A673 (cell line): ENCODE results near the gene PYY. TPM values are rescaled to one million over a fixed set of nuclear protein-coding genes. Genes with fewer than 3 reads are reported as not detected.

Experiments
- BruUV-seq: library from RNA; stranded (reverse); fragments of 400-500 nt; replicated peaks from 2 replicates; lab custom pipeline; 2021; lab: Mats Ljungman, UMichigan
- CTCF ChIA-PET: fragments of 300-600 bp; sonication (Branson Sonifier 250); formaldehyde crosslinking; loops from one replicate; lab custom pipeline; 2022; ENCODE audit warnings: antibody characterized with exemption; lab: Charles Lee
- POLR2A ChIA-PET: fragments of 300-600 bp; sonication (Branson Sonifier 250); formaldehyde crosslinking; loops from one replicate; lab custom pipeline; 2022; ENCODE audit warnings: antibody characterized with exemption; ENCODE audit not compliant: low non-redundant PET; lab: Charles Lee
- DNase-seq: peaks from one replicate; pipeline ENCODE4 v3.0.0-alpha.2; 2015; ENCODE audit warnings: low spot score
- H3K27ac ChIP-seq: fragments of 200-600 bp; sonication (generic); 2 replicates; pipeline ENCODE4 v1.5.1; 2016; ENCODE audit warnings: mixed run types, low read depth, mild to moderate bottlenecking, mixed read lengths, antibody characterized with exemption, low read length; ENCODE audit not compliant: poor library complexity, severe bottlenecking
- H3K27me3 ChIP-seq: fragments of 200-600 bp; sonication (generic); replicated peaks from 2 replicates; pipeline ENCODE4 v1.6.1; 2017; ENCODE audit warnings: mixed run types, low read depth, mild to moderate bottlenecking, mixed read lengths, antibody characterized with exemption, low read length; ENCODE audit not compliant: insufficient read depth, poor library complexity
- H3K36me3 ChIP-seq: fragments of 200-600 bp; sonication (generic); 2 replicates; pipeline ENCODE4 v1.6.1; 2016; ENCODE audit warnings: mixed run types, mild to moderate bottlenecking, mixed read lengths, antibody characterized with exemption, low read length; ENCODE audit not compliant: insufficient read depth, poor library complexity, severe bottlenecking
- H3K4me1 ChIP-seq: fragments of 200-600 bp; sonication (generic); 2 replicates; pipeline ENCODE4 v1.6.1; 2017; ENCODE audit warnings: mixed run types, mild to moderate bottlenecking, mixed read lengths, antibody characterized with exemption, low read length; ENCODE audit not compliant: insufficient read depth, poor library complexity, severe bottlenecking
- H3K4me3 ChIP-seq: fragments of 200-600 bp; sonication (generic); 2 replicates; pipeline ENCODE4 v1.5.1; 2016; ENCODE audit warnings: low read depth, mixed run types, mild to moderate bottlenecking, mixed read lengths, low read length; ENCODE audit not compliant: poor library complexity, severe bottlenecking
- H3K9me3 ChIP-seq: fragments of 200-600 bp; sonication (generic); 2 replicates; pipeline ENCODE4 v1.6.1; 2016; ENCODE audit warnings: mixed run types, low read depth, mild to moderate bottlenecking, mixed read lengths, antibody characterized with exemption, low read length; ENCODE audit not compliant: poor library complexity, severe bottlenecking
- EZH2 ChIP-seq: fragments of 200-600 bp; sonication (generic); IDR thresholded peaks from 2 replicates; pipeline ENCODE4 v1.6.1; 2017; ENCODE audit warnings: borderline replicate concordance, low read depth, mild to moderate bottlenecking, mixed read lengths, antibody characterized with exemption, low read length; ENCODE audit not compliant: poor library complexity, severe bottlenecking
- intact Hi-C: fragments of 100-400 bp; cut with micrococcal nuclease; formaldehyde crosslinking; loops from one replicate; pipeline ENCODE4 v1.10.0; 2022; ENCODE audit not compliant: unreplicated experiment
- total RNA-seq: library from RNA; stranded (reverse); gene quantifications from 2 replicates; pipeline ENCODE4 v1.2.3, GENCODE V29; 2021
- TF ChIP-seq, protein P1 (sequence below): fragments of 300-800, 200-600 bp; sonication (generic); conservative IDR thresholded peaks from 2 replicates; pipeline ENCODE4 v1.5.1; 2017; ENCODE audit warnings: low read depth, mild to moderate bottlenecking, antibody characterized with exemption, low read length, moderate library complexity, mixed read lengths

Gene PYY
- total RNA-seq, 1 experiment from 2014 or later = not detected

DNA sequence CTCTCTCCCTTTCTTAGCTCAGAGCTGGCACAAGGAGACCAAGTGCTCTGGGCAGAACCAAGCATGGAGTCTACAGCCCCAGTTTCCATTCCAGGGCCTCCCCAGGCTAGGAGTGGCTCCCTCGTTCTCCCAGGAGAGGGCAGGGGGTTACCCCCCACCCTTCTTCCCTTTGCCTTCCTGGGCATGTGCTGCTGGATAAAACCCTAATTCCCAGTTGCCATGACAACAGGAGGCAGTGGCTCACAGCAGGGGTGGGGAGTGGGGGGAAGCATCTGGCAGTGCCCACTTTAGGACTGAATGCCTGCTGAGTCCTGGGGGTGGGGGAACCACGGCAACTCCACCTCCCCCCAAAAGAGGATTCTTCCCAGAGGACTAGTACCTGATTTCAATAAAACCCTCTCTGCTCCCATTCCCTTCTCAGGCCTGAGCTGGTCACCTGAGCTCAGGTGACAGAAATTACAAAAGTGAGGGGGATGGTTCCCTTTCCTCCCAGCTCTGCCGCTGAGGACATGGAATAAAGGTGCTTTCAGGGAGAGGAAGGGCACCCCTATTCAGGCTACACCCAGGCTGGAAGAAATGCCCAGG lies 48.2 kb downstream of the PYY start:
- no TSS peak for BruUV-seq
- DNase-seq = no peak
- peaks cover 4% of the 10 kb centered on the region for H3K4me1 ChIP-seq
- POLR2A ChIA-PET = no interaction called here
- CTCF ChIA-PET = no interaction called here
- H3K4me3 ChIP-seq = no peak overlapping the region
- no peaks in the 10 kb centered on the region for H3K36me3 ChIP-seq
- intact Hi-C loops = no loop called here
- H3K9me3 ChIP-seq = no peaks in the 10 kb centered on the region
- no peak for TF ChIP-seq EZH2
- TF ChIP-seq, protein P1, sequence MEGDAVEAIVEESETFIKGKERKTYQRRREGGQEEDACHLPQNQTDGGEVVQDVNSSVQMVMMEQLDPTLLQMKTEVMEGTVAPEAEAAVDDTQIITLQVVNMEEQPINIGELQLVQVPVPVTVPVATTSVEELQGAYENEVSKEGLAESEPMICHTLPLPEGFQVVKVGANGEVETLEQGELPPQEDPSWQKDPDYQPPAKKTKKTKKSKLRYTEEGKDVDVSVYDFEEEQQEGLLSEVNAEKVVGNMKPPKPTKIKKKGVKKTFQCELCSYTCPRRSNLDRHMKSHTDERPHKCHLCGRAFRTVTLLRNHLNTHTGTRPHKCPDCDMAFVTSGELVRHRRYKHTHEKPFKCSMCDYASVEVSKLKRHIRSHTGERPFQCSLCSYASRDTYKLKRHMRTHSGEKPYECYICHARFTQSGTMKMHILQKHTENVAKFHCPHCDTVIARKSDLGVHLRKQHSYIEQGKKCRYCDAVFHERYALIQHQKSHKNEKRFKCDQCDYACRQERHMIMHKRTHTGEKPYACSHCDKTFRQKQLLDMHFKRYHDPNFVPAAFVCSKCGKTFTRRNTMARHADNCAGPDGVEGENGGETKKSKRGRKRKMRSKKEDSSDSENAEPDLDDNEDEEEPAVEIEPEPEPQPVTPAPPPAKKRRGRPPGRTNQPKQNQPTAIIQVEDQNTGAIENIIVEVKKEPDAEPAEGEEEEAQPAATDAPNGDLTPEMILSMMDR = no peak
- H3K27me3 ChIP-seq = no peaks in the 10 kb centered on the region
- no peak overlapping the region for H3K27ac ChIP-seq

Other genes with a start within 250 kb of the PYY start
- not detected in 2 replicates for gene SOST, start 195.1 kb downstream of the PYY start, total RNA-seq
- 20.4 and 22.9 TPM in 2 replicates for gene DUSP3, start 175.0 kb downstream of the PYY start, total RNA-seq
- gene CFAP97D1, start 173.5 kb downstream of the PYY start, total RNA-seq = not detected in 2 replicates
- gene MPP3, start 120.8 kb downstream of the PYY start, total RNA-seq = 5.7 and 7.7 TPM in 2 replicates
- gene CD300LG, start 106.8 kb downstream of the PYY start, total RNA-seq = not detected in 2 replicates
- 2.6 and 4.0 TPM in 2 replicates for gene MPP2, start 46.4 kb downstream of the PYY start, total RNA-seq
- not detected in 2 replicates for gene PPY, start 11.5 kb downstream of the PYY start, total RNA-seq
- 0.24 and 0.50 TPM in 2 replicates for gene NAGS, start 50.7 kb upstream of the PYY start, total RNA-seq
- gene TMEM101, start 61.0 kb upstream of the PYY start, total RNA-seq = 12.7 TPM in 2 replicates
- 47.5 and 52.5 TPM in 2 replicates for gene LSM12, start 112.7 kb upstream of the PYY start, total RNA-seq
- gene G6PC3, start 116.8 kb upstream of the PYY start, total RNA-seq = 47.0 and 57.9 TPM in 2 replicates
- 16.9 and 27.1 TPM in 2 replicates for gene HDAC5, start 169.7 kb upstream of the PYY start, total RNA-seq
- gene HROB, start 188.0 kb upstream of the PYY start, total RNA-seq = 13.5 and 14.7 TPM in 2 replicates
- 0.17 TPM in 1 of 2 replicates, not detected in the other for gene ASB16, start 216.8 kb upstream of the PYY start, total RNA-seq
- 13.0 and 13.3 TPM in 2 replicates for gene TMUB2, start 233.0 kb upstream of the PYY start, total RNA-seq
- gene ATXN7L3, start 245.9 kb upstream of the PYY start, total RNA-seq = 36.9 and 44.5 TPM in 2 replicates